Stimulated activated CD4-positive, alpha-beta T cell treated with anti-CD3 and anti-CD28 coated beads, Interleukin-12 subunit alpha, Interleukin-12 subunit beta, amount 100 ng/mL, for 4 hours (primary cell): Measurements from ENCODE around the gene PFKFB4.
A peak's percentile ranks its signal among the peaks of the same experiment; 100 is the strongest.

ENCODE experiments used
- DNase-seq: peaks from one replicate; pipeline ENCODE4 v3.0.0-alpha.2; 2020

PFKFB4 gene

GRCh38 chr3:48528048-48528447 is 28.6 kb downstream of the PFKFB4 start:
- no peak for DNase-seq

DNA sequence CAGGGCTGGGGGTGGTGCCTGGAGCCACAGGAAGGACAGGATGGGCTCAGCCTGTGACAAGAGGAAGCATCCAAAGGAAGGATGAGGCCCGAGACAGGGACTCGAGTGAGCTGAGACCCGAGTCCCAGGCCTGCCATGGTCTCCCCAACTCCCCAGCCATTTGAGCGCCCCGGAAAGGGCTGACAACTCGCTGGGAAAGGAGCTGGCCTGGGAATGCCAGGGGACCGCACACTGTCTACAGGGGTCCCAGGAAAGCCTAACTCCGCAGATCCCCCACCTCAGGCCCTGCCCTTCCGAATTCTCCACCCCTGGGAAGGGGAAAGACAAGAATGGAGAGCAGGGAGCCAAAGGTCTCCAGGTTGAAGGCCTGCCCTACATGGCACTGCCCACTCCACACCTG is 31.6 kb downstream of the PFKFB4 start:
- no peak for DNase-seq

GRCh38 chr3:48521635-48522034 is 35.0 kb downstream of the PFKFB4 start:
- no peak for DNase-seq

DNA sequence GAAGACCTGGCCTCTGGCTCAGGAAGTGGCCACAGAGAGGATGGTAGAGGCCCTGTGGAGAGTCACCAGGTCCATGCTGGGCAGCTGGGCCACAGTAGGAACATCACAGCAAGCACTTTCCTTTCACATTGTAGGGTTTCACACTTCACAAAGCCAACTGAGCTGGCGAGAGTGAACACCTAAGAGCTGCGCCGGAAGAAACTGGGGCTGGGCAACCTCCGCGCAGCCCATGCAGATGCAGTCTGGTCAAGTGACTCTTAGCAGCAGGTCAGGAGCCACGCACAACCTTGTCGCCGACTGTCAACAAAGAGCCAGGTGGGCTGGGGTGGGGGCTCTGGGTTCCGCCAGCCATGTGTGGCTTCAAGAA is 37.3 kb downstream of the PFKFB4 start:
- DNase-seq, result no peak

GRCh38 chr3:48518638-48519276 is 37.8 kb downstream of the PFKFB4 start:
- no peak for DNase-seq

- no peak for DNase-seq
Measured at GRCh38 chr3:48518069-48518468, 38.5 kb downstream of the PFKFB4 start.

- DNase-seq, result no peak
Measured at GRCh38 chr3:48516571-48516970, 40.0 kb downstream of the PFKFB4 start.

GRCh38 chr3:48514431-48515227 is 42.0 kb downstream of the PFKFB4 start:
- no peak for DNase-seq

DNA sequence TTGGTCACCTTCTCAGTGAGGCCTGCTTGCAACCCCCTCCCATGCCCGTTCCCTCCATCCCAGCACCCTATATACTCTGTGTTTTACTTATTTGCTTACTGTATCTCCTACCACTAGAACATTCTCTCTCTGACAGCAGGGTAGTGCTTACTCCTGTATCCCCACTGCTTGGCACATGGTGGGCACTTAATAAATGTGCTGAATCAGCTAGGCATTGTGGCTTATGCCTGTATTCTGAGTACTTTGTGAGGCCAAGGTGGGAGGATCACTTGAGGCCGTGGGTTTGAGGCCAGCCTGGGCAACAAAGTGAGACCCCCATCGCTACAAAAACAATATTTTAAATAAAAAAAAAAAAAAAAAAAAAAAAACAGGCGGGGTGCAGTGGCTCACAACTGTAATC is 45.1 kb downstream of the PFKFB4 start:
- no peak for DNase-seq

DNA sequence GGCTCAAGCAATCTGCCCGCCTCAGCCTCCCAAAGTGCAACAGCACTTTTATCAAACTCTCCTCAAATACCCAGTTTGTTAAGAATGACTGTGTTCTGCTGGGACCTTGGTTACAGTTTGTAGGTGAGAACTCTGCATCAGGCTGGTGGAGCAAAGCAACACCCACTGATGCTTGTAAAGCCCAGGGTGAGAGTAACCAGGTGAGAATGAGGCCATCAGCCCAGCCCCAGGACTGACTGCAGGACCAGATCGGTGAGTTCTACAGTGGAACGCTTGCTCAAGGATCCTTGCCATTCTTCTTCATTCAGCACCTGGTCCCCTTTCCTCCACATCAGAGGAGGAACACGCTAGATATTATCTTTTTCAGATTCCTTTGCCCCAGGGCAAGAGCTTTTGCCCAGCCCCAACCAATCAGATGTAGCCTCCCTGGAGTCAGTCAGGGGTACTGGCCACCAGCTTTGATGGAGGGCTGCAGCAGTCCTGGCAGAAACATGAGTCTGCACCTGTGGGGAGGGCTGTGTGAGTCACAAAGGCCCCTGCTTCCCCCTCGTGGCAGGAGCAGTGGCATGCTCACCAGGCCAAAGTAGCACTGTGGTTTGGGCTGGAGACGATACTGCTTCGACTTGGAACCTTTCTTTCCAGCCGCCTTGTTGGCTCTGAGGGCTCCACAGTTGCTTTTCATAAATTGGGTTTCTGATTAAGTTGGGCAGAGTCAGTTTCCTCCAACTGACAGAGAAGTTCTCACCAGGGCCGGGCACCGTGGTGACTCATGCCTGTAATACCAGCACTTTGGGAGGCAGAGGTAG is 49.1 kb downstream of the PFKFB4 start:
- DNase-seq, result peak; percentile 56

DNA sequence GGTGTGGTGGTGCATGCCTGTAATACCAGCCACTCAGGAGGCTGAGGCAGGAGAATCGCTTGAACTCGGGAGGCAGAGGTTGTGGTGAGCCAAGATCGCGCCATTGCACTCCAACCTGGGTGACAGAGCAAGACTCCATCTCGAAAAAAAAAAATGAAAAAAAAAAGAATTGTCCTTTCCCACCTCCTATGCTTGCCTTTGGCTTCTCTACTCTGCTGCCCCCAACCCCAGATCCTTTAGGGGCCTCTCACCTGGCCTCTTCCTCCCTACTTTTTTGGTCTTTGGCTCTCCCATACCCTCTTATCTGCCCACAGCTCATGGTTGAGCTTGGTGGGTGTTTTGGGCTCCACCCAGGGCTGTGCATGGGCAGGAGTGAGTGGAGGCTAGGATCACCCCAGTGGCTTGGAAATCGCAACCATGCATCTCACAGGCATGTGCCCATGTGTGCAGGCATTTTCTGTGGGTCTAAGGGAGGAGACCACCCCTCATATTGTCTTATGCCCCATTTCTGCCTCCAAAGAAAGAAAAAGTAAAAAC is 50.6 kb downstream of the PFKFB4 start:
- DNase-seq, result no peak

DNA sequence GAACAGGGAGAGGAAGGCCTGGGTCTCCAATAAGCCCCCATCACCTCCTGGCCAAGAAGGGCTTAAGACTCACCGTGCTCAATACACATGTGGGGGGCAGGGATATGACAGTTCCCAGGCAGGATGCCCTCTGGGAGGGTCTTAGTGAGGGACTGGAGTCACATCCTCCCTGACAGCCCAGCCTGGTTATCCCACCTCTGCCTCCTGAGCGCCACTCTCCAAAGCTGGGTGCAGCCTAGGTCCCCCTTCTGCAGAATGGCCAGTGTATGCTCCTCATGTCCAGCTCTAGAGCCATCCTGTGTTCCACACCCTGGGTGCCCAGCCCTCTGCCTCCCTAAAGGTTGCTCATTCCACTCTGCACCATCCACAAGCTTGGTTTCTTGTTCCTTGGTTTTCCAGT is 51.5 kb downstream of the PFKFB4 start:
- DNase-seq, result no peak

- DNase-seq, result peak; percentile 62
Measured at GRCh38 chr3:48504051-48504946, 52.3 kb downstream of the PFKFB4 start, which contains the start of gene SHISA5. SHISA5 (minus strand) TSS chr3:48504174; CDS start chr3:48504094, 80 bp downstream.

DNA sequence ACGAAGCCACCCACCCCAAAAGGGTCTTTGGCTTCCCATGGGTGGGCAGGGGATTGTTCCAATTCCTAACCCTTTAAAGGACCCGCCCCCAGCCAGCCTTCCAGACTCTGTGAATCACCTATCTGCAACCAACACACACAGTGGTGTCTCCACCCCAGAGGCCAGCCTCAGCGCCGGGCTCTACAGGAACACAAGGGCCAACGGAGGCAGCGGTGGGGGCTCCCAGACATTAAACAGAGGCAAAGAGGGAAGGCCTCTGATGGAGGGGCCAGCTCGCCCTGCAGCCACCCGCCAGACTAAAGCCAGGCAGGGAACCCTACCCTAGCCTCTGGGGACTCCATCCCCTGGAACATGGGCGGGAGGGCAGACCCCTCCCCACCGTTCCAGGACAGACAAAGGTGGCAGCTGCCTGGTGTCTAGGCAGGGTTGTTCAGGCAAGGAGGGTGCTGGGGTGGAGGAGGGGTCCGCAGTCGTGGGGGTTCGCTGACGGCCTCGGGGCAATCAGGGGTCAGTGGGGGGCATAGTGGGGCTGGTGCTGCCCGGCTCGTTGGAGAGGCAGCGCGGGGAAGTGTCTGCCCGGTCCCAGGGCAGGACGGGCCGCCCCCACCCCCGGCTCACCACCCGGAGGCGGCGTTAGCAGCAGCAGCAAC is 53.1 kb downstream of the PFKFB4 start:
- DNase-seq, result no peak

- no peak for DNase-seq
Measured at GRCh38 chr3:48502728-48503168, 53.9 kb downstream of the PFKFB4 start.

DNA sequence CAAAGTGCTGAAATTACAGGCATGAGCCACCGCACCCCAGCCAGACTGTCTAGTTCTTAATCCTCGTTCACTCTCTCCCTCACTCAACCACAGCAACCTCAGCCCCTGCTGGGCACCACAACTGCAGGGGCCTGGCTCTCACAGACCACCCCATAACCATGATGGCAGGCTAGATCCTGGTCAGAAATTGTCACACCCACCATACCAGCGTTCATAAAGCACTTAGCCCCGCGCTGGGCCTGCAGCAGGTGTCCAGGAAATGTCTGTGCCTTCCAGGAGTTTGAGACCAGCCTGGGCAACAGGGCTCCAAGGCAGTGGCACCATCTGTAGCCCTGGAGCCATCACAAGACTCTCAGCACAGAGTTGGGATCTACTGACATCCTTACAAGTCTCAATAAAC is 54.5 kb downstream of the PFKFB4 start:
- DNase-seq, result no peak

- DNase-seq, result no peak
Measured at GRCh38 chr3:48501196-48501595, 55.4 kb downstream of the PFKFB4 start.

GRCh38 chr3:48500656-48501055 is 55.9 kb downstream of the PFKFB4 start:
- no peak for DNase-seq

DNA sequence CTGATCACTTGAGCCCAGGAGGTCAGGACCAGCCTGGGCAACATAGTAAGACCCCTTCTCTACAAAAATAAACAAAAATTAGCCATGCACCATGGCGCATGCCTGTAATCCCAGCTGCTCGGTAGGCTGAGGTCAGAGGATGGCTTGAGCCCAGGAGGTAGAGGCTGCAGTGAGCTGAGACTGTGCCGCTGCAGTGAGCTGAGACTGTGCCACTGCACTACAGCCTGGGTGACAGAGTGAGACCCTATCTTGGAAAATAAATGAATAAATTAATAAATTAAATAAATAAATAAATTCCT is 63.5 kb downstream of the PFKFB4 start:
- no peak for DNase-seq

DNA sequence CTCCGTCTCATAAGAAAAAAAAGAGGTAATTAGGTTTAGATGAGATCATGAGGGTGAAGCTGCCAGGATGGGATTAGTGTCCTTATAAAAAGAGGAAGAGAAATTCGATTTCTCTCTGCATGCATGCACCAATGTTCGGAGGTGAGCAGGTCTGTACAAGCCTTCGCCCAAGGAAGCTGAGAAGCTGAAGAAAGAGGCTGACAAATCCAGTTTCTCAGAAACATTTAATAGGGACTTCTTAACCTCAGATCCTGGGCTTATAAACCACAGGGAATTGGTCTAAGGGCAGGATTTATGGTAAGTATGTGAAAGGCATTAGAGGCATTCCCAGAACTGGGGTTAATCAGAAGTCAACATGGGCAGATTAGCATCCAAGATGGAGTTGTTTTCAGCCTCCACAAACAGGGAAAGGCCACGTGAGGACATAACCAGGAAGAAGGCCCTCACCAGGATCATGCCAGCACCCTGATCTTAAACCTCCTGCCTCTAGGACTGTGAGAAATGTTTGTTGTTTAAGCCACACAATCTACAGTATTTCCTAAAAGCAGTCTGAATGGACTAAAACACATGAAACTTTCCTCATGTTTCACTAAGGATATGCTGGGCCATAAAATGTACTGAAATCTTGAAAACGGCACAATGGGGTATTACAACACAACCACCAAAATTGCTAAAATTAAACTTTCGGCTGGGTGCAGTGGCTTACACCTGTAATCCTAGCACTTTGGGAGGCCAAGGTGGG is 64.0 kb downstream of the PFKFB4 start:
- DNase-seq, result no peak

GRCh38 chr3:48486952-48487351 is 69.7 kb downstream of the PFKFB4 start:
- no peak for DNase-seq
